Breast epithelium (tissue), 3 donors: ENCODE results near the gene SPON1.

ENCODE experiments used
- POLR2A ChIP-seq: fragments of 450-650 bp; IDR thresholded peaks from one replicate; pipeline ENCODE4 v1.6.1; 2016; ENCODE audit warnings: antibody characterized with exemption, mild to moderate bottlenecking, moderate library complexity
- POLR2AphosphoS5 ChIP-seq, 3 donors: sonication (generic); formaldehyde crosslinking; IDR thresholded peaks; one replicate each; pipeline ENCODE4 v1.6.1; 2017; ENCODE audit warnings: antibody characterized with exemption in 3 of 3

- no peak for TF ChIP-seq POLR2AphosphoS5 (IDR thresholded peaks at IDR 0.05)
- no peak for TF ChIP-seq POLR2A
Observed at GRCh38 chr11:14229472-14229871, 266.9 kb downstream of the SPON1 start.
